K562 (cell line): Measurements from ENCODE around the gene IGFL1. TPM values are rescaled to one million over a fixed set of nuclear protein-coding genes. Genes with fewer than 3 reads are reported as not detected.
A peak's percentile ranks its signal among the peaks of the same experiment; 100 is the strongest.

Experiments used
- ATAC-seq: fragments of 200-7000 bp; cut with Tn5 transposase; 3 replicates; pipeline ENCODE4 v1.9.1; 2020; ENCODE audit warnings: moderate library complexity
- BruUV-seq: library from RNA; stranded (reverse); fragments of 400-500 nt; replicated peaks from 2 replicates; lab custom pipeline; 2021; lab: Mats Ljungman, UMichigan
- CTCF ChIA-PET: fragments of 300-600 bp; formaldehyde crosslinking; extraction: SDS; loops from one replicate; lab custom pipeline; 2021; ENCODE audit warnings: low intra/inter-chr PET ratio; lab: Yijun Ruan, JAX
- POLR2A ChIA-PET: fragments of 300-600, 350-650 bp; sonication (Branson Sonifier 250); formaldehyde crosslinking; extraction: SDS; loops from one replicate; lab custom pipeline; 2021; ENCODE audit warnings: antibody characterized with exemption, inconsistent platforms; lab: Yijun Ruan, JAX
- DNase-seq, 4 experiments: peaks; one replicate each; pipeline versions ENCODE4 v3.0.0 to v3.0.0-alpha.2; 2011 to 2018; ENCODE audit warnings: low spot score in 3 of 4, mixed read lengths in 3 of 4; ENCODE audit errors: extremely low read depth in 1 of 4
- FAIRE-seq: peaks from 2 replicates; lab custom pipeline; 2011; peaks lifted over from hg19 to GRCh38; lab: Jason Lieb, UNC
- H2AFZ ChIP-seq: 2 replicates; pipeline ENCODE4 v1.6.0; 2011; ENCODE audit warnings: low read depth, low read length, control low read depth, inconsistent platforms
- H3K27ac ChIP-seq: fragments of 200-600 bp; 3 replicates; pipeline ENCODE4 v1.8.0; 2011; ENCODE audit warnings: low read depth, mild to moderate bottlenecking, control low read depth, inconsistent platforms, low read length, moderate library complexity, mixed read lengths; ENCODE audit errors: extremely low read depth
- H3K27me3 ChIP-seq, 2 experiments: fragments of 300-600 bp in 1 of 2; 2 replicates in 1 of 2; 3 replicates in 1 of 2; pipeline versions ENCODE4 v1.6.0 to v1.8.0; 2011; ENCODE audit warnings: inconsistent platforms in 2 of 2, low read length in 2 of 2, mild to moderate bottlenecking in 1 of 2, mixed read lengths in 1 of 2, moderate library complexity in 1 of 2; ENCODE audit not compliant: control insufficient read depth in 2 of 2, insufficient read depth in 2 of 2
- H3K36me3 ChIP-seq: fragments of 300-600 bp; 3 replicates; pipeline ENCODE4 v1.8.0; 2011; ENCODE audit warnings: mild to moderate bottlenecking, low read length, inconsistent platforms; ENCODE audit not compliant: control insufficient read depth, insufficient read depth
- H3K4me1 ChIP-seq, 2 experiments: fragments of 200-600 bp in 1 of 2; replicated peaks in 1 of 2; 2 replicates in 1 of 2; 3 replicates in 1 of 2; pipeline versions ENCODE4 v1.5.1 to v1.8.0; 2011; ENCODE audit warnings: inconsistent platforms in 2 of 2, low read length in 2 of 2, mild to moderate bottlenecking in 1 of 2, mixed read lengths in 1 of 2, moderate library complexity in 1 of 2; ENCODE audit not compliant: control insufficient read depth in 2 of 2, insufficient read depth in 2 of 2
- H3K4me2 ChIP-seq: 2 replicates; pipeline ENCODE4 v1.6.1; 2011; ENCODE audit warnings: low read length, control low read depth, inconsistent platforms, mixed read lengths; ENCODE audit not compliant: insufficient read depth
- H3K4me3 ChIP-seq: fragments of 200-600 bp; sonication (generic), shearing (Covaris generic); 2 replicates; pipeline ENCODE4 v1.5.1; 2016; ENCODE audit warnings: control low read depth, inconsistent platforms
- H3K79me2 ChIP-seq: fragments of 200-600 bp; 3 replicates; pipeline ENCODE4 v1.8.0; 2011; ENCODE audit warnings: low read length, inconsistent platforms; ENCODE audit not compliant: control insufficient read depth, insufficient read depth
- H3K9ac ChIP-seq, 2 experiments: 2 replicates each; pipeline versions ENCODE4 v1.6.0 to v1.6.1; 2011; ENCODE audit warnings: low read depth in 2 of 2, low read length in 2 of 2, control low read depth in 1 of 2, inconsistent platforms in 1 of 2, mild to moderate bottlenecking in 1 of 2, mixed read lengths in 1 of 2; ENCODE audit not compliant: insufficient read depth in 1 of 2
- H3K9me1 ChIP-seq: one replicate; pipeline ENCODE4 v1.6.0; 2011; ENCODE audit warnings: inconsistent platforms, mild to moderate bottlenecking, low read length, moderate library complexity; ENCODE audit not compliant: control insufficient read depth, insufficient read depth
- H3K9me3 ChIP-seq: replicated peaks from 2 replicates; pipeline ENCODE4 v1.5.1; 2011; ENCODE audit warnings: low read depth, low read length, inconsistent platforms; ENCODE audit not compliant: control insufficient read depth, insufficient read depth
- H4K20me1 ChIP-seq: replicated peaks from 2 replicates; pipeline ENCODE4 v1.6.1; 2011; ENCODE audit warnings: low read length, inconsistent platforms, mixed read lengths; ENCODE audit not compliant: control insufficient read depth, insufficient read depth
- ELF2 ChIP-seq: fragments of 250-450 bp; sonication (Bioruptor Pico); IDR thresholded peaks from 2 replicates; pipeline ENCODE4 v1.5.0; 2021; ENCODE audit warnings: mild to moderate bottlenecking
- MED1 ChIP-seq: sonication (generic); formaldehyde crosslinking; IDR thresholded peaks from 2 replicates; pipeline ENCODE4 v1.8.1; 2023; ENCODE audit warnings: missing genetic modification reagents, borderline replicate concordance
- WGBS: fragments of 100-300 bp; shearing (Covaris generic); methylation state at CpG from one replicate; pipeline ENCODE4 v1.1.6; 2016; ENCODE audit warnings: low coverage, mixed read lengths; ENCODE audit not compliant: insufficient coverage; ENCODE audit errors: missing lambda C conversion rate; 5-methylcytosine and 5-hydroxymethylcytosine counted together
- in situ Hi-C: fragments of 300-500 bp; cut with MboI; formaldehyde crosslinking; loops from 4 replicates; pipeline ENCODE4 v1.15.0; 2018; ENCODE audit warnings: inconsistent platforms, mixed read lengths
- intact Hi-C: fragments of 100-400 bp; cut with micrococcal nuclease; formaldehyde crosslinking; loops from 2 replicates; pipeline ENCODE4 v1.14.2; 2022
- polyA plus RNA-seq, 8 experiments: library from polyadenylated mRNA; depleted of rRNA in 4 of 8; stranded (reverse) in 5 of 8; unstranded in 3 of 8; fragments of >200 nt; fragmentation: Nextera tagmentation in 2 of 8; fragmentation: Illumina TruSeq in 1 of 8; extraction: Ambion mirVana in 2 of 8; extraction: Trizol in 1 of 8; gene quantifications; 2 replicates each; pipeline versions ENCODE4 v1.2.1 to v1.2.3, GENCODE V29; 2011 to 2014; ENCODE audit warnings: inconsistent platforms in 1 of 8, missing spikeins in 1 of 8
- total RNA-seq, 7 experiments: library from RNA; depleted of rRNA in 6 of 7; stranded (reverse); fragments of >200 nt in 6 of 7; fragmentation: Illumina TruSeq in 2 of 7; extraction: Trizol in 2 of 7; gene quantifications; 2 replicates each; pipeline versions ENCODE4 v1.2.1 to v1.2.3, GENCODE V29; 2011 to 2021; ENCODE audit warnings: low replicate concordance in 1 of 7
- TF ChIP-seq, protein P1 (sequence below): fragments of 250-450 bp; sonication (Bioruptor Pico); IDR thresholded peaks from 2 replicates; pipeline ENCODE4 v1.4.0; 2020
- TF ChIP-seq, protein P2 (sequence below): IDR thresholded peaks from 2 replicates; pipeline ENCODE4 v1.6.1; 2014; ENCODE audit warnings: antibody characterized with exemption

IGFL1 gene
- total and polyA plus RNA-seq, 9 of the 15 experiments (the other 6 are each of a cell fraction or from before 2014, with no cell fraction given): not detected

DNA sequence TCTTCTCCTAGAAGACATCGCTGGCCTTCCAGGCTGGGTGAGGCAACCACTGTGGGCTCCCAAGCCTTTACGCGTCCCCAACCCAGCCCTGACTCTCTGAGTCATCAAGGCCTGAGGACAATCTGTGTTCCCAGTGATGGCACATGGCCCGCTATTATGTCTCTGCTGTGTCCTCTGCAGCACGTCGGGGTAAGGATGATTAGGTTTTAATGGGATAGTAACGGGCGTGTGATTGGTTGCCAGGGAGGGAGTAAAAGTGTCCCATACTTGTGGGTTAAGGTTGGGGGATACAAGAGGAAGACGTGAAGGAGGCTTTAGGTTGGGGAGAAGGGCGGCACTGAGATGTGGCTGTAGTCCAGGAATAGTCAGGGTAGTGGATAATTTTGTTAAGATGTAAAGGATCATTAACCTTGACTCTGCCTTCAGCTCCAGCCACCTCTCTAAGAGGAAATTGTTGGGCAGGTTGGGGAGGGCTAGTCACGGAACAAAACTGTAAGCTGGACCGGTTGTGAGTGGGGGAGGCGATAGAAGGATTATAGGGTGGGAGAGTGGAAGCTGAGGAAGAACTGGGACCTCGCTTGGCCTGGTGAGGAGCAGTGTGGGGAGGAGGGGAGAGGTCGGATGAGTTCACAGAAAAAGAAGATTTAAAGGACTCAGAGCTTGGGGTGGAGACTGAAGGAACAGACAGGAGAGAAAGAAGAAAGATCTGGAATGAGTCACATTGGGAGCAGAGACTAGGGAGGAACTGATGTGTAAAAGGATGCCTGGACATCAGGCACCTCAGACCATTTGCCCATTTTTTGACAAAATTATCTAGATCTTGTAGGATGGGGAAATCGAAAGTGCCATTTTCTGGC lies 27.9 kb upstream of the IGFL1 start (continued):
- TF ChIP-seq, protein P1, sequence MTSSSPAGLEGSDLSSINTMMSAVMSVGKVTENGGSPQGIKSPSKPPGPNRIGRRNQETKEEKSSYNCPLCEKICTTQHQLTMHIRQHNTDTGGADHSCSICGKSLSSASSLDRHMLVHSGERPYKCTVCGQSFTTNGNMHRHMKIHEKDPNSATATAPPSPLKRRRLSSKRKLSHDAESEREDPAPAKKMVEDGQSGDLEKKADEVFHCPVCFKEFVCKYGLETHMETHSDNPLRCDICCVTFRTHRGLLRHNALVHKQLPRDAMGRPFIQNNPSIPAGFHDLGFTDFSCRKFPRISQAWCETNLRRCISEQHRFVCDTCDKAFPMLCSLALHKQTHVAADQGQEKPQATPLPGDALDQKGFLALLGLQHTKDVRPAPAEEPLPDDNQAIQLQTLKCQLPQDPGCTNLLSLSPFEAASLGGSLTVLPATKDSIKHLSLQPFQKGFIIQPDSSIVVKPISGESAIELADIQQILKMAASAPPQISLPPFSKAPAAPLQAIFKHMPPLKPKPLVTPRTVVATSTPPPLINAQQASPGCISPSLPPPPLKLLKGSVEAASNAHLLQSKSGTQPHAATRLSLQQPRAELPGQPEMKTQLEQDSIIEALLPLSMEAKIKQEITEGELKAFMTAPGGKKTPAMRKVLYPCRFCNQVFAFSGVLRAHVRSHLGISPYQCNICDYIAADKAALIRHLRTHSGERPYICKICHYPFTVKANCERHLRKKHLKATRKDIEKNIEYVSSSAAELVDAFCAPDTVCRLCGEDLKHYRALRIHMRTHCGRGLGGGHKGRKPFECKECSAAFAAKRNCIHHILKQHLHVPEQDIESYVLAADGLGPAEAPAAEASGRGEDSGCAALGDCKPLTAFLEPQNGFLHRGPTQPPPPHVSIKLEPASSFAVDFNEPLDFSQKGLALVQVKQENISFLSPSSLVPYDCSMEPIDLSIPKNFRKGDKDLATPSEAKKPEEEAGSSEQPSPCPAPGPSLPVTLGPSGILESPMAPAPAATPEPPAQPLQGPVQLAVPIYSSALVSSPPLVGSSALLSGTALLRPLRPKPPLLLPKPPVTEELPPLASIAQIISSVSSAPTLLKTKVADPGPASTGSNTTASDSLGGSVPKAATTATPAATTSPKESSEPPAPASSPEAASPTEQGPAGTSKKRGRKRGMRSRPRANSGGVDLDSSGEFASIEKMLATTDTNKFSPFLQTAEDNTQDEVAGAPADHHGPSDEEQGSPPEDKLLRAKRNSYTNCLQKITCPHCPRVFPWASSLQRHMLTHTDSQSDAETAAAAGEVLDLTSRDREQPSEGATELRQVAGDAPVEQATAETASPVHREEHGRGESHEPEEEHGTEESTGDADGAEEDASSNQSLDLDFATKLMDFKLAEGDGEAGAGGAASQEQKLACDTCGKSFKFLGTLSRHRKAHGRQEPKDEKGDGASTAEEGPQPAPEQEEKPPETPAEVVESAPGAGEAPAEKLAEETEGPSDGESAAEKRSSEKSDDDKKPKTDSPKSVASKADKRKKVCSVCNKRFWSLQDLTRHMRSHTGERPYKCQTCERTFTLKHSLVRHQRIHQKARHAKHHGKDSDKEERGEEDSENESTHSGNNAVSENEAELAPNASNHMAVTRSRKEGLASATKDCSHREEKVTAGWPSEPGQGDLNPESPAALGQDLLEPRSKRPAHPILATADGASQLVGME (CRISPR knock-in tag): 0 out of 2 replicates have a peak, but pooled peaks have one; percentile 44
- TF ChIP-seq MED1 (CRISPR knock-in tag): no peak

DNA sequence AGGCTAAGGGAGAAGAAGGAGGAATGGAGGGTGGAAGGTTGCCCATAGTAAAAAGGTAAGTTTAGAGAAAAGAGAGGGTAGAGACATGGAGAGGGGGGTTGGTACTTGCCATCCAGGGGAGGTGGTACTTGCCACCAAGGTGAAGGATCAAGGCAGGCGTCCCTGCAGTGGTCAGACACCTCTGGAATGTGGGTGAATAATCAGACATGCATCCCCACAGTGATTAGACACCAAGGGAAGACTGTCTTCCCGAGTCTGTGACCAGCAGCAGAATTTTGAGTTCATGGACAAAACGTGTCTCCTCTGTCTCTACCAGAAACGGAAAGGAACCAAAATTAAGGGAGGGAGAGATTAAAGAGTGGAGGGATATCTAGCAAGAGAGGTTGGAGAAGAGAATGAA lies 27.1 kb upstream of the IGFL1 start:
- Histone ChIP-seq H3K27me3 (no peaks in the 10 kb centered on the region), H2AFZ (0 out of 2 replicates have a peak overlapping the region, but pooled peaks have one; percentile 2), H4K20me1 (no peaks in the 10 kb centered on the region), H3K9me3 (no peaks in the 10 kb centered on the region), H3K4me2 (peak overlapping the region; percentile 31; the same call in 1 of the 2 replicates), H3K79me2 (no peaks in the 10 kb centered on the region; the same call in 2 of the 3 replicates), H3K4me3 (no peak overlapping the region), H3K36me3 (no peaks in the 10 kb centered on the region), H3K9ac (no peak overlapping the region), H3K4me1 (peaks cover 5% of the 10 kb centered on the region in 2 experiments), H3K27ac (peak overlapping the region; percentile 49; the same call in 1 of the 3 replicates), H3K9me1 (no peaks in the 10 kb centered on the region)
- in situ Hi-C loops: no loop called here
- 6% methylated on average over 4 of the region's 4 CpGs for WGBS
- intact Hi-C loops: no loop called here
- BruUV-seq: no TSS peak
- POLR2A ChIA-PET: no interaction called here
- DNase-seq (no peak), FAIRE-seq (peak; percentile 66), ATAC-seq (no peak)
- TF ChIP-seq ELF2 (CRISPR knock-in tag): peak; percentile 80; the same call in 1 of the 2 replicates
- TF ChIP-seq, protein P2, sequence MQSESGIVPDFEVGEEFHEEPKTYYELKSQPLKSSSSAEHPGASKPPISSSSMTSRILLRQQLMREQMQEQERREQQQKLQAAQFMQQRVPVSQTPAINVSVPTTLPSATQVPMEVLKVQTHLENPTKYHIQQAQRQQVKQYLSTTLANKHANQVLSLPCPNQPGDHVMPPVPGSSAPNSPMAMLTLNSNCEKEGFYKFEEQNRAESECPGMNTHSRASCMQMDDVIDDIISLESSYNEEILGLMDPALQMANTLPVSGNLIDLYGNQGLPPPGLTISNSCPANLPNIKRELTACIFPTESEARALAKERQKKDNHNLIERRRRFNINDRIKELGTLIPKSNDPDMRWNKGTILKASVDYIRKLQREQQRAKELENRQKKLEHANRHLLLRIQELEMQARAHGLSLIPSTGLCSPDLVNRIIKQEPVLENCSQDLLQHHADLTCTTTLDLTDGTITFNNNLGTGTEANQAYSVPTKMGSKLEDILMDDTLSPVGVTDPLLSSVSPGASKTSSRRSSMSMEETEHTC: no peak
- CTCF ChIA-PET: no interaction called here
